ENCODE measurements around the gene ICE2. TPM values are rescaled to one million over a fixed set of nuclear protein-coding genes. Genes with fewer than 3 reads are reported as not detected.

ICE2 gene
- total and polyA plus RNA-seq, 2 of the 4 experiments (the other 2 are of a cell fraction): 14.7 to 21.1 TPM

- no CpG with 5 or more reads among the region's 6 CpGs for WGBS, 2 experiments (ENCODE audit: extremely low coverage in 2 of 2, insufficient read length in 1 of 2)
Measured at GRCh38 chr15:60458721-60459120, 20.2 kb downstream of the ICE2 start.

More at GRCh38 chr15:60458721-60459120, 20.2 kb downstream of the ICE2 start:
- DNase-seq: no peak
- Histone ChIP-seq H4K91ac (ENCODE audit: insufficient read depth, low read depth, low read length) (no peak overlapping the region), H2BK15ac (ENCODE audit: low read depth, low read length) (no peak overlapping the region), H2BK5ac (ENCODE audit: low read depth, low read length, poor library complexity, severe bottlenecking) (no peak overlapping the region), H3K4ac (ENCODE audit: low read depth, low read length) (no peak overlapping the region), H3K9ac (ENCODE audit: low read depth, low read length) (no peak overlapping the region), H4K8ac (ENCODE audit: low read depth in 2 of 2, low read length in 2 of 2) (no peak overlapping the region), H3K4me3 (ENCODE audit: insufficient read depth, low read depth, low read length) (no peak overlapping the region), H3K36me3 (ENCODE audit: control insufficient read depth, insufficient read depth, low read length) (peaks cover 9% of the 10 kb centered on the region), H2BK20ac (ENCODE audit: low read depth, low read length) (no peak overlapping the region), H4K20me1 (ENCODE audit: insufficient read depth, low read length) (no peaks in the 10 kb centered on the region), H3K9me3 (ENCODE audit: control insufficient read depth, insufficient read depth, low read length) (no peaks in the 10 kb centered on the region), H3K27ac (ENCODE audit: insufficient read depth, low read length) (no peak overlapping the region), H2AFZ (replicated peaks; ENCODE audit: low read length, poor library complexity) (no peak overlapping the region), H4K5ac (ENCODE audit: low read depth, low read length) (no peak overlapping the region), H2AK9ac (replicated peaks; ENCODE audit: low read depth, low read length, poor library complexity) (no peak overlapping the region), H3K14ac (replicated peaks; ENCODE audit: low read depth, low read length) (no peak overlapping the region), H3K4me1 (ENCODE audit: control insufficient read depth, insufficient read depth, low read length) (no peaks in the 10 kb centered on the region), H2BK120ac (ENCODE audit: low read depth, low read length) (no peak overlapping the region), H3K9me1 (ENCODE audit: insufficient read depth, low read length) (no peaks in the 10 kb centered on the region; the same call in none of the 2 replicates), H3K27me3 (ENCODE audit: control insufficient read depth, insufficient read depth, low read length) (no peaks in the 10 kb centered on the region), H2AK5ac (ENCODE audit: low read depth, low read length) (no peak overlapping the region), H3K23ac (ENCODE audit: low read depth, low read length) (no peak overlapping the region), H3K56ac (ENCODE audit: extremely low read depth, insufficient read depth, low read length) (no peak overlapping the region), H3K4me2 (ENCODE audit: low read depth, low read length) (no peak overlapping the region), H3K18ac (ENCODE audit: low read depth, low read length) (no peak overlapping the region), H3K79me1 (ENCODE audit: low read depth in 1 of 2, low read length in 2 of 2) (peaks cover 5 to 10% of the 10 kb centered on the region in 2 experiments; a peak in 3 of 4 replicates)
- no peak for ATAC-seq (ENCODE audit: low read depth)
- no TSS peak for BruUV-seq (replicated peaks)
- intact Hi-C loops (cut with micrococcal nuclease) (no loop called here), in situ Hi-C loops (cut with MboI; ENCODE audit: low sequenced_read_pairs) (no loop called here), dilution Hi-C loops (cut with HindIII; ENCODE audit: low sequenced_read_pairs, unreplicated experiment) (no loop called here)
- ChIA-PET CTCF (no interaction called here), POLR2A (ENCODE audit: unreplicated experiment) (no interaction called here)
- TF ChIP-seq RAD21 (IDR thresholded peaks at IDR 0.05; ENCODE audit: low read length): no peak
- no peak for TF ChIP-seq RCOR1 (IDR thresholded peaks at IDR 0.05; ENCODE audit: insufficient replicate concordance, low read length)
- TF ChIP-seq FOS (IDR thresholded peaks at IDR 0.05; ENCODE audit: low read depth, low read length): no peak
- TF ChIP-seq, protein P1, sequence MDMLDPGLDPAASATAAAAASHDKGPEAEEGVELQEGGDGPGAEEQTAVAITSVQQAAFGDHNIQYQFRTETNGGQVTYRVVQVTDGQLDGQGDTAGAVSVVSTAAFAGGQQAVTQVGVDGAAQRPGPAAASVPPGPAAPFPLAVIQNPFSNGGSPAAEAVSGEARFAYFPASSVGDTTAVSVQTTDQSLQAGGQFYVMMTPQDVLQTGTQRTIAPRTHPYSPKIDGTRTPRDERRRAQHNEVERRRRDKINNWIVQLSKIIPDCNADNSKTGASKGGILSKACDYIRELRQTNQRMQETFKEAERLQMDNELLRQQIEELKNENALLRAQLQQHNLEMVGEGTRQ (IDR thresholded peaks at IDR 0.05; ENCODE audit: low read depth, low read length): no peak
- TF ChIP-seq NFE2L2 (IDR thresholded peaks at IDR 0.05; ENCODE audit: low read depth, low read length): no peak
- TF ChIP-seq MAZ (IDR thresholded peaks at IDR 0.05; ENCODE audit: borderline replicate concordance, low read depth, low read length): no peak
- TF ChIP-seq CTCF (conservative IDR thresholded peaks at IDR 0.05; ENCODE audit: low read depth, low read length): no peak
- no peak for TF ChIP-seq SMC3 (IDR thresholded peaks at IDR 0.05; ENCODE audit: low read depth, low read length)
- TF ChIP-seq MAFK (IDR thresholded peaks at IDR 0.05; ENCODE audit: low read depth, low read length): no peak
- TF ChIP-seq CEBPB (IDR thresholded peaks at IDR 0.05; ENCODE audit: low read depth, low read length): no peak
- TF ChIP-seq, protein P2, sequence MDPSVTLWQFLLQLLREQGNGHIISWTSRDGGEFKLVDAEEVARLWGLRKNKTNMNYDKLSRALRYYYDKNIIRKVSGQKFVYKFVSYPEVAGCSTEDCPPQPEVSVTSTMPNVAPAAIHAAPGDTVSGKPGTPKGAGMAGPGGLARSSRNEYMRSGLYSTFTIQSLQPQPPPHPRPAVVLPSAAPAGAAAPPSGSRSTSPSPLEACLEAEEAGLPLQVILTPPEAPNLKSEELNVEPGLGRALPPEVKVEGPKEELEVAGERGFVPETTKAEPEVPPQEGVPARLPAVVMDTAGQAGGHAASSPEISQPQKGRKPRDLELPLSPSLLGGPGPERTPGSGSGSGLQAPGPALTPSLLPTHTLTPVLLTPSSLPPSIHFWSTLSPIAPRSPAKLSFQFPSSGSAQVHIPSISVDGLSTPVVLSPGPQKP (IDR thresholded peaks at IDR 0.05; ENCODE audit: borderline replicate concordance, low read depth, low read length): no peak
- no peak for TF ChIP-seq RFX5 (IDR thresholded peaks at IDR 0.05; ENCODE audit: low read depth, low read length)
- TF ChIP-seq POLR2A (IDR thresholded peaks at IDR 0.05; ENCODE audit: low read depth, low read length): no peak

Measured in IMR-90 (cell line).